Astrocyte of the cerebellum (primary cell): ENCODE results near the gene PIGU.

Source experiments
- DNase-seq: peaks from one replicate; pipeline ENCODE4 v3.0.0-alpha.2; 2011; ENCODE audit warnings: low read depth
- H3K4me3 ChIP-seq: 2 replicates; pipeline ENCODE4 v1.5.1; 2011; ENCODE audit warnings: mild to moderate bottlenecking, low read depth, low read length, moderate library complexity
- in situ Hi-C: cut with HindIII; loops from 2 replicates; pipeline ENCODE4 v1.10.0; 2017; ENCODE audit warnings: low sequenced_read_pairs
- TF ChIP-seq, protein P1 (sequence below): IDR thresholded peaks from 2 replicates; pipeline ENCODE4 v1.5.1; 2012; ENCODE audit warnings: low read length, low read depth, moderate library complexity, mild to moderate bottlenecking; ENCODE audit errors: missing control alignments

The PIGU gene

DNA sequence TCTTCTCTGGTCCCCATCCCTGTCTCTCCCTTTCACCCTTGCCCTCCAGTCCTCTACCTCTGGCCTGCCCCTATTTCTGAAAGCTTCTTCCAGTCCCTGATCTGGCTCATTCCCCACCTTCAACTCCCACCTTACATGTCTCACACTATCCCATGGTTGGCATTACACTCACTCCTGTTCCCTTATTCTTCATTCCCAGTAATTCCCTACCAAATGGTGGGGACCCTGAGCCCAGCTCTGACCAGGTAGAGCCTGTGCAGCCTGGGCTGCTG lies 33.6 kb upstream of the PIGU start:
- TF ChIP-seq, protein P1, sequence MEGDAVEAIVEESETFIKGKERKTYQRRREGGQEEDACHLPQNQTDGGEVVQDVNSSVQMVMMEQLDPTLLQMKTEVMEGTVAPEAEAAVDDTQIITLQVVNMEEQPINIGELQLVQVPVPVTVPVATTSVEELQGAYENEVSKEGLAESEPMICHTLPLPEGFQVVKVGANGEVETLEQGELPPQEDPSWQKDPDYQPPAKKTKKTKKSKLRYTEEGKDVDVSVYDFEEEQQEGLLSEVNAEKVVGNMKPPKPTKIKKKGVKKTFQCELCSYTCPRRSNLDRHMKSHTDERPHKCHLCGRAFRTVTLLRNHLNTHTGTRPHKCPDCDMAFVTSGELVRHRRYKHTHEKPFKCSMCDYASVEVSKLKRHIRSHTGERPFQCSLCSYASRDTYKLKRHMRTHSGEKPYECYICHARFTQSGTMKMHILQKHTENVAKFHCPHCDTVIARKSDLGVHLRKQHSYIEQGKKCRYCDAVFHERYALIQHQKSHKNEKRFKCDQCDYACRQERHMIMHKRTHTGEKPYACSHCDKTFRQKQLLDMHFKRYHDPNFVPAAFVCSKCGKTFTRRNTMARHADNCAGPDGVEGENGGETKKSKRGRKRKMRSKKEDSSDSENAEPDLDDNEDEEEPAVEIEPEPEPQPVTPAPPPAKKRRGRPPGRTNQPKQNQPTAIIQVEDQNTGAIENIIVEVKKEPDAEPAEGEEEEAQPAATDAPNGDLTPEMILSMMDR: no peak
- no peak for DNase-seq
- H3K4me3 ChIP-seq: peak overlapping the region; percentile 52
- in situ Hi-C loops: no loop called here

DNA sequence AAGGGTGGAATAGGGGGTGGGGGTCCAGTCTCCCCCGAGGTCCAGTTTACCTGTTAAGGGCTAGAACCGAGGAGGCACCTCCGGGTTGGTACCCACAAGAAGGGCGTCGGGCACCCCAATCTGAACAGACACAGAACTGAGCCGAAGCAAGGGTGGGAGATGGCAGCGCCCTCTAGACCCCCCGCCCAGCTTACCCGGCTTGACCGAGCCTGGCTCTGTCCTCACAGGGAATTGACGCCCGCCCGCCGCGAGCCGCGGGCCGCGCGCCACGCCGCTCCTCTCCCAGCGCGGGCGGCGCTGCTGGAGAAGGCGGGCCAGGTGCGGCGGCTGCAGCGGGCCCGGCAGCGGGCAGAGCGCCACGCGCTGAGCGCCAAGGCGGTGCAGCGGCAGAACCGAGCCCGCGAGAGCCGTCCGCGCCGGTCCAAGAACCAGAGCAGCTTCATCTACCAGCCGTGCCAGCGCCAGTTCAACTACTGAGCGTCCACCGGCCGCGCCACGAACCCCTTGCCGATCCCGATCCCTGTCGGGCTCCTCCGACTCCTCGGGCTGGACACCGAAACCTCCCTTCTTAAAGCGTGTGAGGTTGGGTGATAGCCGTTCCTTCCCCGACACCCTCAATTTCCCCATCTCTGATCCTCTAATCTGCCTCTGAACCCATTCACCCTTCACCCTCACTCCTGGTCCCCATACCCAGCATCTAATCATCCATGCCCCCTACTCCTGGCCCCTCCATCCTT lies 33.1 kb upstream of the PIGU start:
- no peak for DNase-seq
- TF ChIP-seq, protein P1: no peak
- peak overlapping the region; percentile 52 for H3K4me3 ChIP-seq
- in situ Hi-C loops: no loop called here

DNA sequence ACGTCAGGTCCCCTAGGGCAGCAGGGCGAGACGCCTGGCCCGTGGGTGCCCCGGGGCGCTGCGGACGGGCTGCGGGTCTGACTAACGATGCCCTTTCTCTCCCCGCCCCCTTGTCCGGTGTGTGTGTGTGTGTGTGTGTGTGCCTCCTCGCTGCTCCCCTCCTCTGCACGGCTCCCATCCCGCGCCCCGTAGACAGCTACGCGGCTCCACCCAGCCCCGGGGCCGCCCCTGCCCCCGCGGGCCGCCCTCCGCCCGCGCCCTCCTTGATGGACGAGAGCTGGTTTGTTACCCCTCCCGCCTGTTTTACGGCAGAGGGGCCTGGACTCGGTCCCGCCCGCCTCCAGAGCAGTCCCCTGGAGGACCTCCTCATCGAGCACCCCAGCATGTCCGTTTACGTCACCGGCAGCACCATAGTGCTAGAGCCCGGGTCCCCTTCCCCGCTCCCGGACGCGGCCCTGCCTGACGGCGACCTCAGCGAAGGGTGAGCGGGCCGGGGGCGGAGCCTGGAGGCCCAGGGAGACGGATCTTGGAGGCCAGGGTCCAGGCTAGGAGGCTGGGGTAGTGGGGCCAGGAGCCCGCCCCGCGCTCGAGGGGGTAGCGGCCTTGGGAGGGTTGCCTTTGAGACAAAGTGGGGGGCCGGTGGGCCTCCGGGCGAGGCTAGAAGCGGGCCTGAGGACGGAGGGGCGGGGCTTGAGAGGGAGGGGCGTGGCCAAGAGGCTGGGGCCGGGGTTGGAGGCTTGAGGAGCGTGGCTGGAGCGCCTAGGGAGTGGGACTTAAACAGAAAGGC lies 32.3 kb upstream of the PIGU start:
- no peak for DNase-seq
- in situ Hi-C loops: no loop called here
- peak overlapping the region; percentile 52 for H3K4me3 ChIP-seq
- TF ChIP-seq, protein P1: no peak

DNA sequence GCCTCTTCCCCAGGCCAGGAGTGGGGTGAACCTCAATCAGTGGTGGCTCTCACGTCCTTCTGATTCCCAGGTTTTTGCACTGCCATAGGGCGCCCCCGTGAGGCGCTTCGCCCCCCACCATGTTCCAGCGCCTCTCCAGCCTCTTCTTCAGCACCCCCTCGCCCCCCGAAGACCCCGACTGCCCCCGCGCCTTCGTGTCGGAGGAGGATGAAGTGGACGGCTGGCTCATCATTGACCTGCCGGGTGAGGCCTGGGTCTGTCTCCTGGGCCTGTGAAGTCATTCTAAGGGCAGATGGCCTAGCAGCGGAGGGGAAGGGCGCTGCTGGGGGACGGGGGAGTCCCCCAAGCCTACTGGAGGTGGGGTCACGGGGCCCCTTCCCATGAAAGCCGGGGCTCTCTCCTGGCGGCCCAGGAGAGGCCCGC lies 31.7 kb upstream of the PIGU start:
- in situ Hi-C loops: no loop called here
- H3K4me3 ChIP-seq: peak overlapping the region; percentile 52
- DNase-seq: no peak

DNA sequence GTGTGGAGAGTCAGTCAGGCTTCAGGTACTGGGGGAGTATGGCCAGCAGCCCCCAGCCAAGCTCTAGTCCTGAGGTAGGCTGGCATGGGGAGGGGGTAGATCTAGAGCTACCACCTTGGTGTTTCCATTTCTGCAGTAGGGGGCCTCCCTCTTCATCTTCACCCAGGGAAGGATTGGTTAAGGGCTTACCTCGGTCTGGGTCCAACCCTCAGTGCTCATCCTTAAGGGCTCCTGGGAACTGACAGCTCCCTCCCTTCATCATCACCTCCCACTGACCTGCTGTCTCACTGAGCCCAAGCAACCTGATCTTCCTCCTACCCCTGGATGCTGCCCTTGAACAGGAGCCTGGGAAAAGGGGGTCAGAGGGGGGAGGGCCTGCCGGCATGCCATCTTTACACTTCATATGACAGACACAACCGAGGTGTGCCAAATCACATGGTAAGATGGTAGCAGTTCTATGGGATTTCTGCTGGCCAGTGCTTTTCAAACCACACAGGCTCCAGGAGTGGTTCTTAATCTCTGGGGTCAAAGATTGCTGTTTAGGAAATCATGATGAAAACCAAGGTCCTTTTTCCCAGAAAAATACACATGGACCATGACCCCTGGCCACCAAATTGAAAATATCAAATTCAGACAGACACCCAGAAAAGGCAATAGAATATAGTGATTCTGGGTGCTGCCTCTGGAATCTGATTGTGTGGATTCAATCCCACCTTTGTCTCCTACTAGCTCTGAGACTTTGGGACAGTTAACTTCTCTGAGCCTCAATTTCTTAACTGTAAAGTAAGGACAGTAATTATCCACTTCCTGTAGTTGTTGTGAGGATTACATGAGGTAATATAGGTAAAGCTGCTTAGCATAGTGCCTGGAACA lies 30.3 kb upstream of the PIGU start:
- in situ Hi-C loops: no loop called here
- H3K4me3 ChIP-seq: no peak overlapping the region
- TF ChIP-seq, protein P1: no peak
- DNase-seq: no peak

More for the DNA sequence above, 31.7 kb upstream of the PIGU start:
- TF ChIP-seq, protein P1: peak; percentile 50

DNA sequence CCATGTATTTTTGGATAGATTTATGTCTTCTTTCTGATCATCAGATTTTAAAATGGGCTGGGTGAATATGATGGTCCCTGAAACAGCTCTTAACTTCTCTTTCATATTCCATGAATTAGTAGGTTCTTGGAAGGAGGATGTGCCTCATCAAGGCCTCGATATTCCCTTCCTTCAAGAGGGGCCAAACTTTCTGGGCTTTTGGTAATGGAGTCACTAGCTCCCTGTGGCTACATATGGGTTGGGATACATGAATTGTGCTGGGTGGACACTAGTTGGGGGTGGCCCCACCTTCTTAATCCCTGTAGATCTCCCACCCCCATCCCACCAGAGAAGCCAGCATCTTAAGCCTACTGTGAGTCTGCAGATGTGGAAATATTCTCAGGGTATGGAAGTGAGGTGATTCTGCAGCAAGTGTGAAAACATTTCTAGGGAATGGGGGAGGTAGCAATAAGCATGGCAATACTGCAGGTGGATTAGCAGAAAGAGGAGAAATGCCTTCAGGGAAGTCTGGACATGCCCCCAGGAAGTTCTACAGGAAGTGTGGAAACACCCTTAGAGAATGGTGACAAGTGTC lies 29.5 kb upstream of the PIGU start:
- in situ Hi-C loops: no loop called here
- TF ChIP-seq, protein P1: no peak
- H3K4me3 ChIP-seq: no peak overlapping the region
- DNase-seq: no peak
